ENCODE data around the gene OR6Y1. TPM values are rescaled to one million over a fixed set of nuclear protein-coding genes. Genes with fewer than 3 reads are reported as not detected.

OR6Y1 gene
- total RNA-seq, 1 donor, result not detected

DNA sequence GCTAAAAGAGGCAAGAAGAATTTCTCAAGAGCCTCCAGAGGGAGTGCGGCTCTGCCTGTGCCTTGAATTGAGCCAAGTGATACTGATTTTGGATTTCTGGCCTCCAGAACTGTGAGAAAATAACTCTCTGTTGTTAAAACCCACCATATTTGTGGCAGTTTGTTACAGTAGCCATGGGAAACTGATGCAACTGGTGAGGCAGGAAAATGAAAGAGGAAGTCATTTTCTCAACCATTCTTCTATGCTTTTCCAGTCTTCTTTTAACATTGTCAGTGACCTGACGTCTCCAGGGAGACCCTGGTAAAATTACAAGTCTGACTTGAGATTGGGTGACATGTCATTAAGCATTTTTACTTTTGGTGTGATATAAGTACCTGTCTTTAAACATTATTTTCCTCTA is 10.4 kb upstream of the OR6Y1 start:
- no peaks in the 10 kb centered on the region for H4K20me1 ChIP-seq (ENCODE audit: insufficient read depth, low read length)
- H3K9me3 ChIP-seq (ENCODE audit: low read depth, low read length), result no peaks in the 10 kb centered on the region
- TF ChIP-seq, protein P1, sequence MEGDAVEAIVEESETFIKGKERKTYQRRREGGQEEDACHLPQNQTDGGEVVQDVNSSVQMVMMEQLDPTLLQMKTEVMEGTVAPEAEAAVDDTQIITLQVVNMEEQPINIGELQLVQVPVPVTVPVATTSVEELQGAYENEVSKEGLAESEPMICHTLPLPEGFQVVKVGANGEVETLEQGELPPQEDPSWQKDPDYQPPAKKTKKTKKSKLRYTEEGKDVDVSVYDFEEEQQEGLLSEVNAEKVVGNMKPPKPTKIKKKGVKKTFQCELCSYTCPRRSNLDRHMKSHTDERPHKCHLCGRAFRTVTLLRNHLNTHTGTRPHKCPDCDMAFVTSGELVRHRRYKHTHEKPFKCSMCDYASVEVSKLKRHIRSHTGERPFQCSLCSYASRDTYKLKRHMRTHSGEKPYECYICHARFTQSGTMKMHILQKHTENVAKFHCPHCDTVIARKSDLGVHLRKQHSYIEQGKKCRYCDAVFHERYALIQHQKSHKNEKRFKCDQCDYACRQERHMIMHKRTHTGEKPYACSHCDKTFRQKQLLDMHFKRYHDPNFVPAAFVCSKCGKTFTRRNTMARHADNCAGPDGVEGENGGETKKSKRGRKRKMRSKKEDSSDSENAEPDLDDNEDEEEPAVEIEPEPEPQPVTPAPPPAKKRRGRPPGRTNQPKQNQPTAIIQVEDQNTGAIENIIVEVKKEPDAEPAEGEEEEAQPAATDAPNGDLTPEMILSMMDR (IDR thresholded peaks at IDR 0.05; ENCODE audit: extremely low read depth, low read depth, low read length), result no peak
- H3K4me3 ChIP-seq (ENCODE audit: insufficient read depth, low read length), result no peak overlapping the region
- H3K4me1 ChIP-seq (ENCODE audit: insufficient read depth, low read length), result no peaks in the 10 kb centered on the region
- H3K36me3 ChIP-seq (ENCODE audit: insufficient read depth, low read length), result no peaks in the 10 kb centered on the region
- H3K27me3 ChIP-seq (ENCODE audit: insufficient read depth, low read length), result no peaks in the 10 kb centered on the region
- DNase-seq (ENCODE audit: insufficient read length, low spot score, missing footprints), result no peak
- no peaks in the 10 kb centered on the region for H3K79me2 ChIP-seq (ENCODE audit: insufficient read depth, low read length)
- no peak overlapping the region for H2AFZ ChIP-seq (ENCODE audit: low read length)
- no peak overlapping the region for H3K4me2 ChIP-seq (ENCODE audit: insufficient read depth, low read length)
- no peak overlapping the region for H3K27ac ChIP-seq (ENCODE audit: low read depth, low read length)

DNA sequence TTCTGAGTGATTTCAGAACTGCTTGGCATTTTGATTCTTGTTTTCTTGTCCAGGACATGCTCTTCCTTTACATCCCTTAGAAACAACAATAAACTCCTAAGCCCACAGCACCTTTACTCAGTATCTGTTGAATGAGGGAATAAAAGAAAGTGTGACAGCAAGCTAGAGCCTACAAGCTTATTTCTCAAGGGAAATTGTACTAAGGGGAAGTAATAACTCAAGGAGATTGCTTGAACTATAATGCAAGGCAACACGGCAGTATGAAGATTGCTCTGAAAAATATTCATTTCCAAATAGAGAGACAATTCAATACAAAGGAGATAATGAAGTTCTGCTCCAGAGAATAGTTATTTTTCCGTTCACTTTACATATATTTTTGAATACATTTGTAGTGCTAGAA is 9.6 kb upstream of the OR6Y1 start:
- TF ChIP-seq, protein P1 (IDR thresholded peaks at IDR 0.05; ENCODE audit: extremely low read depth, low read depth, low read length), result no peak
- H3K4me1 ChIP-seq (ENCODE audit: insufficient read depth, low read length), result no peaks in the 10 kb centered on the region
- no peak overlapping the region for H3K27ac ChIP-seq (ENCODE audit: low read depth, low read length)
- no peaks in the 10 kb centered on the region for H4K20me1 ChIP-seq (ENCODE audit: insufficient read depth, low read length)
- H3K27me3 ChIP-seq (ENCODE audit: insufficient read depth, low read length), result no peaks in the 10 kb centered on the region
- H3K4me3 ChIP-seq (ENCODE audit: insufficient read depth, low read length), result no peak overlapping the region
- H3K4me2 ChIP-seq (ENCODE audit: insufficient read depth, low read length), result no peak overlapping the region
- H3K79me2 ChIP-seq (ENCODE audit: insufficient read depth, low read length), result no peaks in the 10 kb centered on the region
- DNase-seq (ENCODE audit: insufficient read length, low spot score, missing footprints), result no peak
- no peaks in the 10 kb centered on the region for H3K9me3 ChIP-seq (ENCODE audit: low read depth, low read length)
- no peaks in the 10 kb centered on the region for H3K36me3 ChIP-seq (ENCODE audit: insufficient read depth, low read length)
- no peak overlapping the region for H2AFZ ChIP-seq (ENCODE audit: low read length)

DNA sequence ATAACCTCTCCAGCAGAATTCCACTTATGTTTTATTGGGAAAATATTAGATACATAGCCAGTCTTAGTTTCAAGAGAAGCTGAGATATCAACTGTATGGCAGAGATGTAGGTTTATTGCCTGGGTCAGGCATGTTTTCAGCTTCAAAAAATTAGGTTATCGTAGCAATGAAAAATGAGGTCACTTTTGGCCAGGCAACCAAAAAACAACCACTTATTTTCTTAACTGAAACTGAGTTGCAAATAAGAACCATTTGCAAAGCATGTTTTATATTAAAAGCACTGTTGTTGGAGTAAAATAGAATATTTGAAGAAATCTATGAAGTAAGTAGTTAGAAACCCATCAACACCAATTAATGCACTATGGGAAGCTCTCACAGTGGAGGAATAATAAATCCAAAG is 5.5 kb upstream of the OR6Y1 start:
- no peaks in the 10 kb centered on the region for H3K9me3 ChIP-seq (ENCODE audit: low read depth, low read length)
- no peak overlapping the region for H3K27ac ChIP-seq (ENCODE audit: low read depth, low read length)
- H3K4me3 ChIP-seq (ENCODE audit: insufficient read depth, low read length), result no peak overlapping the region
- H3K79me2 ChIP-seq (ENCODE audit: insufficient read depth, low read length), result no peaks in the 10 kb centered on the region
- no peaks in the 10 kb centered on the region for H4K20me1 ChIP-seq (ENCODE audit: insufficient read depth, low read length)
- TF ChIP-seq, protein P1 (IDR thresholded peaks at IDR 0.05; ENCODE audit: extremely low read depth, low read depth, low read length), result no peak
- DNase-seq (ENCODE audit: insufficient read length, low spot score, missing footprints), result no peak
- no peaks in the 10 kb centered on the region for H3K4me1 ChIP-seq (ENCODE audit: insufficient read depth, low read length)
- H3K4me2 ChIP-seq (ENCODE audit: insufficient read depth, low read length), result no peak overlapping the region
- no peaks in the 10 kb centered on the region for H3K27me3 ChIP-seq (ENCODE audit: insufficient read depth, low read length)
- H3K36me3 ChIP-seq (ENCODE audit: insufficient read depth, low read length), result no peaks in the 10 kb centered on the region
- no peak overlapping the region for H2AFZ ChIP-seq (ENCODE audit: low read length)

DNA sequence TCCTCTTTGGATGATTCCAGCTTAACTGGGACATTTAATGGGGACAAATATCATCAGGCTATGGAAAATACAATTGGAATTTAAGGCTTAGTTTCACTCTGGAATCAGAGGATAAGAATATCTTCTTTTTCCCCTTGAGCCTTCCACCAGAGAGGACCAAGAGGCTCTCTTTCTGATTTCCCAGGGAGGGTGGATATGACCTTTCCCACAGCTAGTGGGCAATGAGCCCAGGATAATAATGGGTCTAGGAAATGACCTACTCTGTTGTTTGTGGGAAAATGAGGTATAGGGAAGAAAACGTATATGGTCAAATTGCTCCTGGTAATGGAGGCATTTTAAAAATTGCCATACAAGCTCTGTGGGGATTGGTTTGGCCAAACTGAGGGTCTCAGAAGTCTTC is 1.9 kb downstream of the OR6Y1 start:
- no peak overlapping the region for H2AFZ ChIP-seq (ENCODE audit: low read length)
- TF ChIP-seq, protein P1 (IDR thresholded peaks at IDR 0.05; ENCODE audit: extremely low read depth, low read depth, low read length), result no peak
- H3K4me1 ChIP-seq (ENCODE audit: insufficient read depth, low read length), result no peaks in the 10 kb centered on the region
- DNase-seq (ENCODE audit: insufficient read length, low spot score, missing footprints), result no peak
- H3K4me2 ChIP-seq (ENCODE audit: insufficient read depth, low read length), result no peak overlapping the region
- no peaks in the 10 kb centered on the region for H3K79me2 ChIP-seq (ENCODE audit: insufficient read depth, low read length)
- H3K27me3 ChIP-seq (ENCODE audit: insufficient read depth, low read length), result no peaks in the 10 kb centered on the region
- H4K20me1 ChIP-seq (ENCODE audit: insufficient read depth, low read length), result no peaks in the 10 kb centered on the region
- no peaks in the 10 kb centered on the region for H3K9me3 ChIP-seq (ENCODE audit: low read depth, low read length)
- H3K4me3 ChIP-seq (ENCODE audit: insufficient read depth, low read length), result no peak overlapping the region
- H3K27ac ChIP-seq (ENCODE audit: low read depth, low read length), result no peak overlapping the region
- H3K36me3 ChIP-seq (ENCODE audit: insufficient read depth, low read length), result no peaks in the 10 kb centered on the region
